ENCODE measurements around the gene FBXL17.
A peak's percentile ranks its signal among the peaks of the same experiment; 100 is the strongest.

FBXL17 gene

GRCh38 chr5:107982703-107983425 is 399.0 kb downstream of the FBXL17 start:
- no peak for DNase-seq

DNA sequence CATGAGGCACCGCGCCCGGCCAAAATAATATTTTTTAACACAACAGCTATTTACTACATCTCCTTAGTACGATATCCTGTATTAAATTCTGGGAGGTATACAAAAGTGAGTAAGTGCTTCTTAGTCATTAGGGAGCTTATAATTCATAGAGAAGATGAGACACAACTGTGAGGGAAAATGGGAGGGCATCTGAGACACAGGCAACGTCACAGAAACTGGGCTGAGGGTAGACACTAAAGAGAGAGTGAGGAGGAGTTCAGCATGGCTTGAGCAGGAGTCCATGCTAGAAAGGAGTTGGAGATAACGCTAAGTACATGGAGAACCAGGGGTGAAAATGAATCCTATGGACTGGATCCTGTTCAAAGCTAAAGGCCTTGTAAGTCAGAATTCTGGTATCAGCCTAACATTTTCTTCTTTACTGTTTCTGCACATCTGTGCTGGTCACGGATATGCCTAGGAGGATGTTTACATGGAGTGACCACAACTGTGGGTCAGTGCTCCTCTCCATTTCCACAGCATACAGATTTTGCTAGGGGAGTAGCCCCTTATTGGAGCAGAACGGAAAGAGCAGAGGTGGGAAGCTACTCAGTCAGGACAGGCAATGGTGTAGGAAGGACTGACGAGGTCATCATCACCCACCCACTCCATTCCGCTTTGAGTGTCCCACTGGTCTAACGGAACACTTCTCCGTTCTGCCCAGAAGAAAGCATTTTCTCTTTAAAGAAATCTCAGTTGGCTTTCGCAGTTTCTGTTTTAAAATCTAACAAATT is 400.8 kb downstream of the FBXL17 start:
- DNase-seq: peak in 2 of 4 experiments; percentile 5

GRCh38 chr5:107979900-107980299 is 402.0 kb downstream of the FBXL17 start:
- DNase-seq: no peak

- peak in 2 of 4 experiments; percentile 5 to 16 for DNase-seq
These were observed 402.6 kb downstream of the FBXL17 start for GRCh38 chr5:107979291-107979690.

GRCh38 chr5:107977550-107978071 is 404.3 kb downstream of the FBXL17 start:
- DNase-seq: no peak

GRCh38 chr5:107975568-107975967 is 406.3 kb downstream of the FBXL17 start:
- DNase-seq: no peak

GRCh38 chr5:107971846-107972245 is 410.1 kb downstream of the FBXL17 start:
- DNase-seq: no peak

DNA sequence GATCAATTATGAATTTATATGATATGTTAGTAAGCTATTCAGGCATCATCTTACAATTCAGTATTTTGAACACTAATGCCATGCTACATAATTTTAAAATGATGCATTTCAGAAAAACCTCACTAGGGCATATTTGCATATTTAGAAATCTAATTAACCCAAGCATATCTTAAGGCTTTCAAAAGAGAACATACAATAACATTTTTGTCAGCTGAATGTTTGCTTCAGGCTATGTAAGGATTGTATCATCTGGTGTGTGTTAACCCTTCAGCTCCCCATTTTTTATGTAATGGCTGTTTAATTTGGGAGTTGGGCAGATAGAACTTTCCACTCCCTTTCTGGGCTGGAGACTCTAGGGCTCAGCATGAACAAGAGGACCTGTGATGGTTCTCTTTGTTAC is 412.1 kb downstream of the FBXL17 start:
- no peak for DNase-seq

DNA sequence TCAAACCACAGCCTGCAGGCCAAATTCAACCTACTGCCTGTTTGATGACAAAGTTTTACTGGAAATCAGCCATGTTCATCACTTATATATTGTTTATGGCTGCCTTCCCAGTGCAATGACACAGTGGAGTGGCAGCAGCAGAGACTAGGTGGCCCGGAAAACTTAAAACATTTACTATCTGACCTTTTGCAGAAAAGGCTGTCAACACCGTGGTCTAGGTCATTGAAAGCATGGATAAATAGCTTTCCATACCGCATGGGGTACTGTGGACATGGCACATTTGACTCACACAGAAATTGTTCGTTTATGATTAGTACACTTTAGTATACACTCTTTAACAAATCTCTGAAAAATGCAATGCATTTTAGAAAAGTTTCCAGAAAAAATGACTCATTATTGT is 412.9 kb downstream of the FBXL17 start:
- DNase-seq: no peak

GRCh38 chr5:107968406-107968843 is 413.5 kb downstream of the FBXL17 start:
- DNase-seq: no peak

DNA sequence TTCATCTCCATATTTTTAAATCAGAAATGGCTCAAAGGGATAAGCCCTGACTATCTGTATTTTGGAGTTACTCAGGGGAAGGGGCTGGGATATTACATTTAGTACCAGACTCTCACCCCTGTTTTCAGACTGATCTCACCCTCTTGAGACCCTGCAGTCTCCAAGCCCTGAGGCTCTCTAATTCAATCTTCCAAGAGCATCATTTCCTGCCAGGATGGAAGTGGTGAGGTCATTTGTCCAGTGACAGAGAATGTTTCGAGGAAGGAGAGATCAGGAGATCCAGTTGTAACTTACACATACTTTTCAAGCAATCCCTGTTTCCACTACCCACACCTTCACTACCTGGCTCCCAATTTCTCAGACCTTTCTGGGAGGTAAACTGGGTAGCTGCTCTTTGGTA is 415.7 kb downstream of the FBXL17 start:
- no peak for DNase-seq

DNA sequence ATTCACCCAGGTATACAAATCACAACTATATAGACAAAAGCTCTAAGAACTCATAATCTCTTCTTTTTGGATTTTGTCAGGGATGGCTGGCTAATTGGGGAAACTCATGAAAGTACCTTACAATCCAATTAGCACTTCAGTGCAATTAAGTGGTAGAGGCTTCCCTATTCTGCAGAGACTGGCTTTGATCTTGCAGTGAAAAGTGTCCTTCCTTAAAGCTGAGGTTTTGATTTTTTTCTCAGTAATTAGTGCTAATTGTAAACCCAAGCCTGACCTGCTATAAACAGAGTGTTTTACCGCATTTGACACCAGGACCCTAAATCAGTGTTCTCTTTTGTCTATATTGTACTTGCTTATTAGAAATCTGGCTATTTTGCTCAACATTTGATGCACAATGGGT is 417.2 kb downstream of the FBXL17 start:
- DNase-seq: no peak

DNA sequence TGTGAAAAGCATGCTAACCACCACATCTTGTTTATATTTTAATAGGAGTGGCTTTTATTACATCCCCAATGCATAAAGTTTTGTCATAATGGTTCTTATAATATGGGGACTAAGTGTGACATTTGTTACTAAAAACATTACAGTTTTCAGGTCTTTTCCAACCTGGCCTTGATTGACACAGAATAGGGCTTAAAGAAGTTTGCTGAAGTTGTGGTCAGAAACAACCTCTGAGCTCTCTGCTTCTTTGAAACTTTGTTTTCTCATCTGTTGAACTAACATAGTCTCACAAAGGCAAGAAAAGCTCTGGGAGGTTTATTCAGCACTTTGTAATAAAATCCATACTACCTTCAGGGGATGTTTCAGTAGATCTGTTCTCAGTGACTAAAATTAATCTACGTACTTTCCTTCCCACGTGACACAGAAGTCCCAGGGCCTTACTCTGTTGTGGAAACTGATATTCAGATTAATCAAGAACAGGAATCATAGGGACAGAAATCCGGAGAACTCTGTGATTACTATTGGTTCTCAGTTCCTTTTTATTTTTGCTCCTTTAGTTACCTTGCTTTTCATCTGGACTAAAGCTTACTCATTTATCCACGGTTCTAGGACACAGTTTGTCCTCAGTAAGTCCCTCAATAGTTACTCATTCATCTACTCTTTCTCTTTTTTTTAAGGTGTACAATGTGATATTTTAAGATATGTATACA is 422.2 kb downstream of the FBXL17 start:
- no peak for DNase-seq

DNA sequence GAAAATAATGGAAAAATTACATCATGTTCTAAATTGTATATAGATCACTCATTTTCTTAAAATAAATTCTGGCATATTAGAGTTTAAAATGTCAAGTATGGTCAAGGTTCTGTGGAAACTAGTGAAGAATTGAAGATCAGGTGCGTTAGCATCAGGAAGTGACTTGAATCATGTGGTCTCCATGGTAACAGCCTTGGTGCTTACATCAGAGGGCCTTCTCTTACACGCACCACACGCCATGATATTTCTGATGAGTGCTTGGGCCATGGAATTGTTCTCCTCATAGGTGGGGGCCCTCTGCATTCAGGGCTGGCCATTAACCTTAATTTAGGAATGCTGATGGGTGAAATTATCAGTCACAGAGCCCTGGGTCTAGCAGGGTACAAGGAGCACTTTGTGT is 423.0 kb downstream of the FBXL17 start:
- DNase-seq: no peak

DNA sequence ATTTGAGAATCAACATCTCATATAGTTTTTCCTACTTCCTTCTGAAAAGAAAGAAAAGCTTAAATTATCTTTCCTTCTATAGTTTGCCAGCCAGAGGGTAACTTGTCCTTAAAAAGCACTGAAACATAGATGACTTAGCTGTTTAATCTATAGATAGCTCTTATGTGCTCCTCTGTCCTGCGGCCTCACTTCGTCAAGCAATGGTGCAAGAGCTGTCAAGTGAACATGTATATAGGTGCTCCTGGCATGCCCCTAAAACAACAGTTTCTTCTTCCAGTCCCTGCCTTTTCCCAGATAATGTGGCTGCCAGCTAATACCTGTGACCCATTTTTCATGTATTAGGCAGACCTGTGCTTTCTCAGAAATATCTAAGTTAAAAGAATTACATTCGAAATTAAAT is 423.5 kb downstream of the FBXL17 start:
- DNase-seq: no peak

- no peak for DNase-seq
These were observed 424.8 kb downstream of the FBXL17 start for GRCh38 chr5:107957051-107957450.

GRCh38 chr5:107955321-107955720 is 426.6 kb downstream of the FBXL17 start:
- no peak for DNase-seq

DNA sequence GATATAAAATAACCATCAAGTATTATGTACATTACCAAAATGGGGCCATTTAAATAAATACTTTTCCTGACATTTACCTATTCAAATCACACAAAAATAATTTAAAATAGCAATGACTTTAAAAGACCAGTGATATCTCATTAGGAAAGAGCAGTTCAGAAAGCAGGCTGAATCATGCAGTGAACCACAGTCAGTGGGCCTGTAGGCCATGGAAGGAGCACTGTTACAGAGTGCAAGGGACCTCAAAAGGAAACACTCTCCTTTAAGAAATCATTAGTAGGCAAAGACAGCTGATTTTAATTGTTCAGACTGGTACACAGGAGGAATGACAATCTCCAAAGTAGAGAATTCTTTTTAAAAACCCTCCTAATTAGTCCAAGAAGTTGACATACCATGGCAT is 427.6 kb downstream of the FBXL17 start:
- DNase-seq: no peak

DNA sequence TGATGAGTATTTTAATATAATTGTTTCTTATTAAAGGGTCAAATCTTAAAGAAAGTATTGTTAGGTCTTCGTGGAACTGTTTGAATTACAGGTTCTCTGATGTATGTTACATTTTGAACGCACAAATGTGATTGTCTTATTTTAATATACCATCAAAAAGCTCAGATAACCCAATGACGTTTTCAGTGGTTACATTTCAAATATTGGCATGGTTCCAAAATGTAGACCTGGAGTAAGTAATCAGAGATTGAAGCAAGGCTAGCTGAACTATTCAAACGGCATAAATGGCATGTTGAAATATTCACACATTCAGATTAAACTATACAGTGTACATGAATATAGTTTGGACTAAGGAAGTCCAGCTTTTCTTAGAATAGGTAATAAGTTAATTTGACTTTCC is 429.4 kb downstream of the FBXL17 start:
- no peak for DNase-seq

GRCh38 chr5:107951309-107951708 is 430.6 kb downstream of the FBXL17 start:
- no peak for DNase-seq

- no peak for DNase-seq
These were observed 431.1 kb downstream of the FBXL17 start for GRCh38 chr5:107950776-107951175.

DNA sequence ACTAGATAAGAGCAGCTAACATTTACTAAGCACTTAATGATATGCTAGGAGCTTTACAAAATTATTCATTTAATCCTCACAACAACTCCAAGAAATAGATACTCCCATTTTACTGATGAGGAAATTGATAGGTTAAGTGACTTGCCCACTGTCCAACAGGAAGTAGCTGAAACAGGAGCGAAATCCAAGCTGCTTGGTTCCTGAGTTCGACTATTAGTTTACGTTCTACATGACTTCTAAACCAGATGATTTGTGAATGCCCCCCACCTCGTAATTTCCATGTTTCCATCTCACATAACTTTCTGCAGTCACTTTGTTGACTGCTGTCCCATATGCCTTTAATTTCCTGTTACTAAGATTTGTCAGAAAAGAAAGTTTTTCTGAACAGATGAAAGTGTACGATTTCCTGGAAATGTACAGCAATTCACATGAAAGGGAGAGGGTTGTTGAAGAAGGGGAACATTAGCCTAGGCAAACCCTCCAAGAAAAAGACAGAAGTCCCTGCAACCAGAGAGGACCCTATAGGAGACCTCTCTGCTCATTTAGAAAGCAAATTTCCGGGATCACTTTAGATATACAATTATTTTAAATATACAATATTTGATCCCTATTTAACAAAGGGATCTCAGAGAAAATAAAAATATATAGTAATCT is 432.1 kb downstream of the FBXL17 start:
- no peak for DNase-seq

DNA sequence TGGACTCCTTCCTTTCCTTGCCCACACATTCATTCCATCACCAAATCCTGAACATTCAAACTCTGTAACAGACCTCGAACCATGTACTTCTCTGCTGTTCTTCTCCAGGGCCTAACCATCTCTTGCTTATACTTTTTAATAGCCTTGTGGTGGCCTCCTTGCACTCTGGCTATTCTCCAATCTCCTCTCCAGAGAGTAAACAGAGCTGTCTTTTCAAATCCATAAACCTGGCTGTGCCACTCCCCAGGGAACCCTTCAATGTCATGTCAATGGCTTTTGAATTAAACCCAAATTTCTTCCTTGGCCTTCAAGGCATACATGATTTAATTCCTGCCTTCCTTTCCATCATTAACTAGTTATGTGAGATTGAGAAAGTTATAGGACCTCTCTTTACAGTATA is 433.5 kb downstream of the FBXL17 start:
- no peak for DNase-seq

Measured in suppressor macrophage (primary cell).